Cerebellar nuclear complex (tissue), 1 donor: Measurements from ENCODE around the gene SLC4A2.

Experiments used
- DNase-seq, 2 experiments: peaks; one replicate each; lab custom pipeline; 2025; lab: John Stamatoyannopoulos, UW

SLC4A2 gene

DNA sequence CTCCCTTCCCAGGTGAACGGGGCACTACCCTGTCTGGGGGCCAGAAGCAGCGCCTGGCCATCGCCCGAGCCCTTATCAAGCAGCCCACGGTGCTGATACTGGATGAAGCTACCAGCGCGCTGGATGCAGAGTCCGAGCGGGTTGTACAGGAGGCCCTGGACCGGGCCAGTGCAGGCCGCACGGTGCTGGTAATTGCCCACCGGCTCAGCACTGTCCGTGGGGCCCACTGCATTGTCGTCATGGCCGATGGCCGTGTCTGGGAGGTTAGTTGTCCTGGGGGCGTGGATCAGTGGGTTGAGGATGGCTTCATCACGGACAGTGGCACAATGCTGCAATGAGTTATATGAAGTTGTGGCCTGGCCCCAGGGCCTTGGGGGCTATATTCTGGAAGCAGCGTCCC, 15.4 kb upstream of the SLC4A2 start:
- DNase-seq: no peak

DNA sequence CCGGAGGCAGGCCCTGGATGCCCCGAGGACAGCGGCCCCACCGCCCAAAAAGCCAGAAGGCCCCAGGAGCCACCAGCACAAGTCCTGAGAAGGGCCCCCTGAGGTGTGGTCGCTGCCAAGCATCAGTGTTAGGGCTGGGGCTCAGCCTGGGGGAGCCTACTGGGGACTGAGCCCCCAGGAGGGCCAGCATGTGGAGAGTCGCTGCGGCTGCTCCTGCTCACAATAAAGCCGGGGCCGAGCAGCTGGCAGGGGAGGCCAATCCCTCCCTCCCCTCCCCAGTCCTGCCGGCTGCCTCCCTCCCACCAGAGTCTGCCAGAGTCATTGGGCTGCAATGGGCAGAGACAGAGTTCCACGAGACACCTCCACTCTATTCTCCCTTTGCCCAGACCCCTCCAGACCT, 14.1 kb upstream of the SLC4A2 start:
- no peak for DNase-seq

DNA sequence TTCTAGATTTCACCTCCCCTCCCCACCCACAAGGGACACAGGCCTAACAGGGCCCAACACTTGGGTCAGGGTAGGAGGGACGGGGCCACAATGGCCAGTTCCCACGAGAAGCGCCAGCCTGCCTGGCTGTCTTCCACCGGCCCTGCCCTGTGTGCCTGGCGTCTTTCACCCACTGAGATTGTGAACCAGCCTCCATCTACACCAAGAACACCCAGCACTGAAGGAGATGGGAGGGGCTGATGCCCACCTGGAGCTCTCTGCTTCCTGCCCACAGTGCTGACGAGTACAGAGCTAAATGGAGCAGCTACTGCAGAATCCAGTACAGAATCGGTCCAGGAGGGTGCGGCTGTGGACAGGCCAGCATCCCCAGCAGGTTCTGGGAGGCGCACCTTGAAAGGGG, 13.4 kb upstream of the SLC4A2 start:
- DNase-seq: no peak

DNA sequence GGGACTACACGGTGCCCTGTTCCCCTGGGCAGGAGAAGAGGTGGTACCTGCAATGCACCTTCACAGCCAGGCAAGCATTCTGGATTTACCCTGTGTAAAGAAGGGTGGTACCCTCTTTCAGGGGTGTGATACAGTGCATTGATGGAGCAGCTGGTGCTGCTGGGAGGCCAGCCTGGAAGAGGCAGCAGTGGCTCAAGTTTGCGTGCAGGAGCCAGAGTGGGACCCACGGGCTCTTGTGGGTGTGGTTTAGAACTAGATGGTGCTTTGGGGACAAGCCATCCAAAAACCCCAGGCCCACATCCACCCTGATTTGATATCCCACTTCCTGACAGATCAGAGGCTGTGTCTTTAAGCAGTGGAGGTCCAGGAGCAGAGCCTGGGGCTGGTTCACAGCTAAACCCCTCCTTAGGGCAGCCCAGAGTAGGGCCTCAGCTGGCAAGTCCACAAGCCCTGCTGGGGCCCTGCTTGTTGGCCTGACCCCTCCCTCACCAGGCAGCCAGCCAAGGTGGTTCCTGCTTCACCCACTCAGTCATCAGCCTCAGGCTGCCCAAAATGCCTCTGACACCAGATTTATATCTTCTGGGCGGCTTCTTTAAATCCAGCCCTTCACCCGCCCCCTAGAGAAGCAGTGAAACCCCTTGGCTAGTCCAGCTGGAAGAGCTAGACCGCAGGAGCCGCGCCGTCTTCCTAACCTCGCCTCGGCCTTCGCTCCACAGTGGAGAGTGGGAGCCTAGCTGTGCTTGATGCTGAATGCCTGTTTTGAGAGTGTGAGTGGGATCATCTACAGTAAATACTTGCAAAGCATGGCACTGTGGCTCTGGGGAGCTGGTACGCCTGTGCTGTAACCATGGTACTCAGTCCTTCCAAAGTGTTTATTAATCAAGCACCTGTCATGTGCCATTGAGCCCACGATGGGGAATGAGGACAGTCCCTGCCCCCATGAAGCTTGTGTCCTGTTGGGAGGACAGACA, 12.5 kb upstream of the SLC4A2 start:
- no peak for DNase-seq

DNA sequence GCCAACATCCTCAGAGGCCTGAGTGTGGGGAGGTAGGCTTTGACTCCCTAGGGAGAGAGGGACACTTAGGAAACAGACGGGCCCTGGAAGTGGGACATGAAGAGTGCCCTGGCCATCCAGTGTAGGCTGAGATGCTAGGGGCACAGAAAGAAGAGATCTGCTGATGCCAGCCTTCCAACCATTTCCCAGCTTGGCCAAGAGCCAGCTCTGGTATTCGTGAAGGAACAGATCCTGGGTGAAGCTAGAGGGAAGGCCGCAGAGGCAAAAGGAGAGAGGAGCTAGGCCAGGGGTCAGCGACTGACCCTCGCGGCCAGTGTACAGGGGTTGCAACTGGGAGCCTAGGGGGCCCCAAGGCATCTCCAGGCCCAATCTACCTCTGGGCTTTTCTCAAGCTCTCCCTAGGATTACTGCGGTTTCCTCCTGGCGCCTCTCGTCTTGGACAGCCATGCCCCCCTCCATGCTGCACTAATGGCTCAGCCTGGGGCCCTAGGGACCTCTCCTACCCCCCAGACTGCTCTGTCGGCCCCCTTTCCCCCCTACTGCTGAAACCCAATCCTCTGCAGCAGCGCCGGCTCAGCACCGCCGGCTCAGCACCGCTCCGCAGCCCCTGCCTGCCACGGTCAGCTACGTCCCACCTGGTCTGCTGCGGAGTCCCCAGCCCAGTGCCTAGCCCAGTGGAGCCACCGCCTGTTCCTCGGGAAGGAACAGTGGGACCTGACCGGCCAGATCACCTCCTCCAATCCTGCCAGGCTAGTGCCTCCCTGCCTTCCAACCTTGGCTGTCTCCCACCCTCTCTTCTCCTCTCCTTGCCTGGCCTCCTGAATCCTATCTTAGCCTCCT, 11.2 kb upstream of the SLC4A2 start, which contains the start of gene ASIC3:
Gene ASIC3, plus strand, starts transcription at position 556 of the 840 bp plus-strand sequence. CDS start 355 bp downstream, outside the sequence.
- no peak for DNase-seq

DNA sequence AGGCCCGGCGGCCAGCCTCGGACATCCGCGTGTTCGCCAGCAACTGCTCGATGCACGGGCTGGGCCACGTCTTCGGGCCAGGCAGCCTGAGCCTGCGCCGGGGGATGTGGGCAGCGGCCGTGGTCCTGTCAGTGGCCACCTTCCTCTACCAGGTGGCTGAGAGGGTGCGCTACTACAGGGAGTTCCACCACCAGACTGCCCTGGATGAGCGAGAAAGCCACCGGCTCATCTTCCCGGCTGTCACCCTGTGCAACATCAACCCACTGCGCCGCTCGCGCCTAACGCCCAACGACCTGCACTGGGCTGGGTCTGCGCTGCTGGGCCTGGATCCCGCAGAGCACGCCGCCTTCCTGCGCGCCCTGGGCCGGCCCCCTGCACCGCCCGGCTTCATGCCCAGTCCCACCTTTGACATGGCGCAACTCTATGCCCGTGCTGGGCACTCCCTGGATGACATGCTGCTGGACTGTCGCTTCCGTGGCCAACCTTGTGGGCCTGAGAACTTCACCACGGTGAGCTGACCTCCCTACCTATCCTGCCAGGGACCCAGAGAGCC, 10.4 kb upstream of the SLC4A2 start:
- no peak for DNase-seq

DNA sequence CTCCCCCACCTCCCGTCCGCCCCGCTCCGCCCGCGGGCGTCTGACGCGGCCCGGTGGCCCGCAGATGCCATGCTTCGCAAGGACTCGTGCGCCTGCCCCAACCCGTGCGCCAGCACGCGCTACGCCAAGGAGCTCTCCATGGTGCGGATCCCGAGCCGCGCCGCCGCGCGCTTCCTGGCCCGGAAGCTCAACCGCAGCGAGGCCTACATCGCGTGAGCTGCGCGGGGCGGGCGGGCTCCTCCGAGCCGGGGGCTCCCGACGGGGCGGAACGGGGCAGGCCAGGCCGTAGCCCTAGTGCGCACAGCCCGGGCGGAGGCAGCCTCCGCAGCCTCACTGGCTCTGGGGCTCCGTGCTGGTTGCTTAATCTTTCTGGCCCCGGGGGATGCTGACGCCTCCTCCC, 8.3 kb upstream of the SLC4A2 start:
- no peak for DNase-seq

DNA sequence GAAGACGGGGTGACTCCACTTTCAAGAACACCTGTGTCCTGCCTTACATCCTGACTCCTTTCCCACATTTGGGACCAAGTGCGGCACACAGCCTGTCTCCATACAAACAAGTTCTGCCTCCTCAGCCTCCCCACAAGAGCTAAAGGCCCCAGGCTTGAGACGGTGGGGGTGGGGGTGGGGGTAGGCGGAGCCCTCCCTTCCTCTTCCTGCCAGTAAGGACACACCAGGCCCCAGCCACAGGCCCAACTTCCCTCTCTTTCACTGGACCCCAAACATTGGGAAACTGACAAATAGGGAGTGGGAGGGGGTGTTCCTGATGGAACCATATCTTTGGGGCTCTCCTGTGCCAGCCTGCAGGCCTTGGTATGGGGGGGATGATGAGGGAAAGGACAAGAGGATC, 6.3 kb upstream of the SLC4A2 start:
- no peak for DNase-seq

DNA sequence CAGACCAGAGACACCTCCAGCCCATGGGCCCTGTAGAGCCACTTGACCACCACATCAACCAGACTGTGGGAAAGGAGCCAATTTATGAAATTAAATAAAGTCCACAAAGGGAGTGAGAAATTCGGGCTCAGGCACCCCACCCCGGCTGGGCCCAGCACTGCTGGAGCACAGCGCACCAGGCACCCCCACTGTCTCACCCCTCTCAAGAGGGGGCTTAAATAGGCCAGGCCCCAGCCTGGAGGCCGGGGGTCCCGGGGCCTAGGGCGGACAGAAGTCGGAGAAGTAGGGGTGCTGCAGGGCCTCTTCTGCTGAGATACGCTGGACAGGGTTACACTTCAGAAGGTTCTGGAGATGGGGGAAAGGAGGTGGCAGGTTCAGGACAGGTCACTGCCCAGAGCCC, 5.6 kb upstream of the SLC4A2 start:
- DNase-seq: no peak

DNA sequence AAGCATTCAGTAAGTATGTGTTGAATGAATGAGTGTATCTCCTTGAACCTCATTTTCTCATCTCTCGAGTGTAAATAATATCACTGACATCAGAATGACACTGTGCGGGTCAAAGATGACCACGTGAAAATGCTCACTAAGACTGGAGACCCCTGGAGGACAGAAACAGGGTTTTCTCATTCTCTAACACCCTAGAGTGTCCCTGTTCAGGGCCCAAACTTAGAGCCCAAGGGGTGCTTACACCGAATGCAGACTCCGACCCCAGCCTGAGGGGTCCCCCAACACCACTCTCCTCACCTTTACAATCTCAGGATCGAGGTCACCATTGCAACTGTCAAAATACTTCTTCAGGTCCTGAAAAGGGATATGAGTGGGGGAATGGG, 3.1 kb upstream of the SLC4A2 start:
- DNase-seq: no peak

DNA sequence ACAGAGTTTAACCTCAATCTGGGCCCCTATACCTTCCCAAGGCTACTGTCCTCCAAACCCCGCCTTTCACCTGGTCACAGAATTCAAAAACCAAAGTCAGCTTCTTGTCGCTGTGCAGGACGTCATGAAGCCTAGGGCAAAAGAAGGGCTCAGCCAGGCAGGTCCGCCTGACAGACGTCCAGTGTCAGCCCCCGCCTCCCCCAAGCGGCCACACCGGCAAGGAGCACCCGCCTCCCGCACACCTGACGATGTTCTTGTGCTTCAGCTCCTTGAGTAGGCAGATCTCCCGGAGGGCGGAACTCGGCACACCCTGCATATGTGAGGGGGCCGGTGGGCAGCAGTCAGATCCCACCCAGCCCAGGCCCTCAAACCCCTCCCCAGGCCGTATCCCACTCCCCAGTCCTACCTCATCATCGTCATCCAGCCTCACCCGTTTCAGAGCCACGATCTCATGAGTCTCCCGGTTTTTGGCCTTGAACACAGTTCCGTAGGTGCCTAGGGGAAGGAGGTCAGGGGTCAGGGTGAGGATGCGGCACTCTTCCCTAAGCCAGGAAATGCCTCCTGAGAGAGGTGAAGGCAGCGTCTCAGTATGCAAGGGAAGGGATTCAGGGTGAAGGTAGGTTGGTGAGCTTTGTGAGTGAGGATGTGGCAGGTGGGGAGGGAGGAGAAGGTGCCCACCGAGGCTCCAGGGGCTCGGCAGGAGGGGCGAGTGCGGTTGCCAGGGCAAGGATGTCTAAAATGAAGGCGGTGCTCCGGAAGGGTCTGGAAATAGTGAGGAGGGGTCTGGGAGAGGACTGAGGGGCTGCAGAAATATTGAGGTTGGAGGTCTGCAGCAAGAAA, 2.5 kb upstream of the SLC4A2 start:
- no peak for DNase-seq

DNA sequence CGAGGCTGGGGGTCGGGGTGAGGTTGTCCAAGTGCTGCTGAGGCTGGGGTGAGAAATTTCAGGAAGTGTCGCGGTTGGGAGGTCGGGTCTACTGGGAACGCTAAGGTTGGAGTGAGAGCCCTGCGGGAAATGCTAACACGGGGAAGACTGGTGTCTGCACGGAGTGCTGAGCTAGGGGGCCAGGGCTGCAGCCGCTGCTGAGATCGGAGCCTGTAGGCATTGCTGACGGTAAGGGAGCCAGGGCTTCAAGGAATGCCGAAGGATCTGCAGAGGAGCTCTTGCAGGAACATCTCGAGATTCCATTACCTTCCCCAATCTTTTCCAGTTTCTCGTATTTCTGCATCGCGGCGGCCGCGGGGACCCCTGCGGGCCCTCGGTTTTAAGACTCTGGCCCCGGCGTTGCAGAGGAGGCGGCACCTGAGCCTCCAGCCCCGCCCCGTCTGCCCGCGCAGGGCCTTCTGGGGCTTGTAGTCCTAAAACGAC, 1.8 kb upstream of the SLC4A2 start, which contains the start of gene CDK5:
Gene CDK5, minus strand, starts transcription at position 392 of the 483 bp plus-strand sequence. Its CDS starts 49 bp downstream, at position 343.
- DNase-seq: no peak

DNA sequence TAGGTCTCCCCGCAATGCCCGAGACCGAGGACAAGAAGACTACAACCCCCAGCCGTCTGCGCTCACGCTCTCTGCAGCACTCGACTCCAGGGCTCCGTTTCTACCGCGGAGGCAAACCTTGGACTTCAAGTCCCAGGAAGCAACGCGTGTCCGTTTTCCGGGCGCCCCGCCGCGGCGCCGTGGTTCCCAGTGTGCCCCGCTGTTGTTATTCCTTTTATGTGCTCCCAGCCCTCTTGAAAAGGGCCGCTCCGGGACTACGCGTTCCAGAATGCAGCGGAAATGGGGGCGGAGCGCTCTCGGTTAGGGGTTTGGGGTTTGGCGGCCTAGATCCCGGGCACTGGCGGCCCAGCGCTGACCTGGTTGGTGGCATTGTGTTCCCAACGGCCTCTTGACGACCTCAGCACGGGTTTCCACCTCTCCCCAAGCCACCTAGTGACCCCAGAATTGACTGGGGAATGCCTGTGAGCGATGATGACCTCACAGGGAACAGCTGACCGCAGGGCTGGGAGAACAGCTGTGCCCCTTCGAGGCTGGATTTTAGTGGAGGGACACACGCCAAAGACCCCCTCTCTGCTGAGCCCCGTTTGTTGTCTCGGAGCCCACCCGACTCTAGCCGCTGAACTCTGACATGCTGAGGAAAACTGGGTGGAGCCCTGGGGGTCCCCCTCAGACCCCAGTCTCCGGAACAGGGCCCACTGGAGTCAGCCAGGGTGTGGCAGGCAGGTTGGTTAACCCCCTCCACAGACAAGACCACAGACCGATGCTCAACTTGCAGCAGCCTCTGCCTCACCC, 1.2 kb upstream of the SLC4A2 start:
- DNase-seq: peak; percentile 95 to 99

DNA sequence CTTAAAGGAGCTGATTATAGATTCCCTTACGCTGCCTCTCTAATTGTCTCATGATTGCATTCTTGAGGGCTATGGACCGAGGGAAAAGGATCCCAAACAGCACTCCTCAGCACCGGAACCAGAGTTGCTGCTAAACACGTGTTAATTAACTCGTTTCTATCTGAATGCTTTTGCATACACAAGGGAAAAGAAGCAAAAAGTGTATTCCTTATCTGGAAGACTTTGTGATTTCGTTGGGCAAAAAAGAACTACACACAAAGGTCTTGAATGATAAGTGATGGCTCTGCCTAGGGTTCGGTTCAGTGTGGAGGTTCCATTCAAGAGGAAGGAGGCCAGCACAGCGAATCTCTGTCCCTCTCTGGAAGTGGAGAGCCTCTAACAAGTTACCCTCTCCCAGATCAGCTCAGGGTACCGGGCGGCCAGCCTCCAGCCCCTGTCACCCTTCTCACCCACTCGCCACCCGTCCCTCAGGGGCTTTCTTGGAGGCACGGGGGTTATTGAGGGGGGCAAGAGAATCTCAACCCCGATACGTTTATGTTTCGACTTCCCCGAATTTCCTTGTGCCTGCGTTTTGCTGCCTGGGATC, 515 bp upstream of the SLC4A2 start:
- no peak for DNase-seq

DNA sequence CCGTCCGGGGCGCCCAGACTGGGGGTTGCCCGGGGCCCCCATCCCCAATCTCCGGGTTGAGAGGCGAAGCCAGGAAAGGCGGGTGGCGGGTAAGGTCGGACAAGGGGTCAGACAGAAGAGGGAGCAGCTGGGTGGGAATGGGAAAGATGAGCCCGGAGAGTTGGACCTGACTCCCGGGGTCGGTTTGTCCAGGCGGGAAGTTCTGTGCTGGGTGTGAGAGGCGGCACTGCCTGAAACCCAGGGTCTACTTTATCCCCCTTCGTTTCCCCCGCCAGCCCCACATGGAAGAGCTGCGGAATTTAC, 675 bp downstream of the SLC4A2 start:
- DNase-seq: no peak

DNA sequence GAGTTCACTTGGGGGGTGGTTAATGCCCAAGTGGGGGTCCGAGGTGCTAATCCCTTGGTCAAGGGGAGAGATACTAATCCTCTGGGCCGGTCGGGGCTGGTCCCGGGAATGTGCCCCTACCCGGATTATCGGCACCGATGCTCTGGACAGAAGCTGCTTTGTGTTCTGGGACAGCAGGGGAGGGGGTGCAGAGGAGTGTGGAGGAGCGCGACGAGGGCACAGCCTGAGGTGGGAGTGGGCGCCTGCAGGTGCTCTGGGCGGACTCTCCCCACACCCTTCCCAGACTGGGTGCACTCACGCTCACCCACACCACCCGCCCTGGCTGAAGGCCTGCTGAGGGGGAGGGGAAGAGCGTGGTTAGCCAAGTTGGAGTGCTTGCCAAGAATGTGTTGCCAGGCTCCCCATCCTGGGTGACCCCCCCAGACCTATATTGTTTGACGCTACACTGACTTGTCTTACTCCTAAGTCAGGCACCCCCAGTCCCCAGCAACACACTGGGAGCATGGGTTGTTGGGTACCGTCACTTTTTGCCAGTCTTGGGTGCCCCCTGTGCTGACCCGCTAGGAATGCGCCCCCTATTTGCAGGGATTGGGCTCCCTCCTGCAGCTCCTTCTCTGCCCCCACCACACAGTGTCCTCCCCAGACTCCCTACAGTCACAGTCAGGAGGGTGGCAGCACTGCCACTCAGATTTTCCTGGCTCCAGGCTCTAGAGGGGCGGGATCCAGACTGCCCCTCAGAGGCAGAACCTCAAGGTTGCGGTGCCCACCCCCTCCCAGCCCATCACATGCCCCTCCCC, 1.2 kb downstream of the SLC4A2 start:
- DNase-seq: no peak

DNA sequence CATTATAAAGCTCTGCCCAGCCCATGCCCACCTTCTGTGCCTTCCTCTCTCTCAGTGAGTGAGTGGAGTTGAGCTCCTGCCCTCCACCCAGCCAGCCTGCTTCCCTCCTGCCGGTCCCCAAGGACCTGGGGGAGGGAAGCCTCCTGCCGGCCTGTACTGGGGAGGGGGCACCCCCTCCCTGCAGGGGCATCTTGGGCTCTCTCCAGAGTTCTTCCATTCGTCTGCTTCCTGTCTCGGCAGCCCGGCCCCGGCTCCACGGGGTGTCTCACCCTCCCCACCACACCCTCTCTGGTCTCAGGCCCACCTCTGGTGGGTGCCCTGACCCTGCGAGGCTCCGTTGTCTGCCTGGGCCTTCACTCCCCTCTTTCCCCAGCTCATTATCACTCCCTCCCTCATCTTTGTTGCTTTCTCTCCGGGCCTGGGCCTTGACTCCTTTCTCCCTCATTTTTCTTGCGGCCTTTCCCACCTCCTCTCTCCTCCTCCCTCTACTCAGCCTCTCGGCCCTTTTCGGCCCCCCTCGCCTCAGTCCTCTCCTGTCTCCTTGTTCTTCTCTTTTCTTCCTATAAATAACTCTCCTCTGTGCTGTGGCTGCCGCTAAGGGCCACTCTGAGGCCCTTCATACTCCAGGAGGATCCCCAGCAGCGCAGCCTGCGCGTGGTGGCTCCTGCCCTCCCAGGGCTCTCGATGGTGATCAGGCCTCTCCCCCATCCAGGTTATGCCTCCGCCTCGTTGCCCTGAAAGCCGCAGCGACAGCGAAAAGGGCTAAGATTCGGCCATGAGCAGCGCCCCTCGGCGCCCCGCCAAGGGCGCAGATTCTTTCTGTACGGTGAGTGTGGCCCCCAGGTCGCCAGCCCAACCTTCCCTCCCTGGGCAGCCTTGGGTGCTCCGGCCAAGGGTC, 2.1 kb downstream of the SLC4A2 start:
- DNase-seq: no peak

DNA sequence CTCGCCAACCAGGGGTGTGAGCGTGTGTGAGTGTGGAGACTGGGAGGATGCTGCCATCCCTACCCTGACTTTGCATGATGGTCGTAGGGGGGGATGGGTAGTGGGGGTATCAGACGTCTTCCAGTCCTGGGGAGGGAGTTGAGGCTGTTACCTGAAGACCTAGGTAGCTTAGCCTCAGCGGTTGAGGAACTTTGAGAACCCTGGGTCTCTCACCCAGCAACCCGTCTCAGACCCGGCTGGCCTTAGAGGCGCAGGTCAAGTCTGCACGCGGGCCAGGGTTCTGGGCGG, 2.7 kb downstream of the SLC4A2 start:
- no peak for DNase-seq
